ENCODE data around the gene FAM184A.
"Not testable (repeated sequence)": the region's sequence is repeated elsewhere in the genome, so short reads cannot be mapped to it uniquely, and the experiment has no call there.

The FAM184A gene, protein sequence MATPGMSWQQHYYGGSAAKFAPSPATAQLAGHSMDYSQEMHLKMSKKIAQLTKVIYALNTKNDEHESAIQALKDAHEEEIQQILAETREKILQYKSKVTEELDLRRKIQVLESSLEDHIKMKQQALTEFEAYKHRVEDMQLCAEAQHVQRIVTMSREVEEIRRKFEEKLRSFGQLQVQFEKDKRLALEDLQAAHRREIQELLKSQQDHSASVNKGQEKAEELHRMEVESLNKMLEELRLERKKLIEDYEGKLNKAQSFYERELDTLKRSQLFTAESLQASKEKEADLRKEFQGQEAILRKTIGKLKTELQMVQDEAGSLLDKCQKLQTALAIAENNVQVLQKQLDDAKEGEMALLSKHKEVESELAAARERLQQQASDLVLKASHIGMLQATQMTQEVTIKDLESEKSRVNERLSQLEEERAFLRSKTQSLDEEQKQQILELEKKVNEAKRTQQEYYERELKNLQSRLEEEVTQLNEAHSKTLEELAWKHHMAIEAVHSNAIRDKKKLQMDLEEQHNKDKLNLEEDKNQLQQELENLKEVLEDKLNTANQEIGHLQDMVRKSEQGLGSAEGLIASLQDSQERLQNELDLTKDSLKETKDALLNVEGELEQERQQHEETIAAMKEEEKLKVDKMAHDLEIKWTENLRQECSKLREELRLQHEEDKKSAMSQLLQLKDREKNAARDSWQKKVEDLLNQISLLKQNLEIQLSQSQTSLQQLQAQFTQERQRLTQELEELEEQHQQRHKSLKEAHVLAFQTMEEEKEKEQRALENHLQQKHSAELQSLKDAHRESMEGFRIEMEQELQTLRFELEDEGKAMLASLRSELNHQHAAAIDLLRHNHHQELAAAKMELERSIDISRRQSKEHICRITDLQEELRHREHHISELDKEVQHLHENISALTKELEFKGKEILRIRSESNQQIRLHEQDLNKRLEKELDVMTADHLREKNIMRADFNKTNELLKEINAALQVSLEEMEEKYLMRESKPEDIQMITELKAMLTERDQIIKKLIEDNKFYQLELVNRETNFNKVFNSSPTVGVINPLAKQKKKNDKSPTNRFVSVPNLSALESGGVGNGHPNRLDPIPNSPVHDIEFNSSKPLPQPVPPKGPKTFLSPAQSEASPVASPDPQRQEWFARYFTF

DNA sequence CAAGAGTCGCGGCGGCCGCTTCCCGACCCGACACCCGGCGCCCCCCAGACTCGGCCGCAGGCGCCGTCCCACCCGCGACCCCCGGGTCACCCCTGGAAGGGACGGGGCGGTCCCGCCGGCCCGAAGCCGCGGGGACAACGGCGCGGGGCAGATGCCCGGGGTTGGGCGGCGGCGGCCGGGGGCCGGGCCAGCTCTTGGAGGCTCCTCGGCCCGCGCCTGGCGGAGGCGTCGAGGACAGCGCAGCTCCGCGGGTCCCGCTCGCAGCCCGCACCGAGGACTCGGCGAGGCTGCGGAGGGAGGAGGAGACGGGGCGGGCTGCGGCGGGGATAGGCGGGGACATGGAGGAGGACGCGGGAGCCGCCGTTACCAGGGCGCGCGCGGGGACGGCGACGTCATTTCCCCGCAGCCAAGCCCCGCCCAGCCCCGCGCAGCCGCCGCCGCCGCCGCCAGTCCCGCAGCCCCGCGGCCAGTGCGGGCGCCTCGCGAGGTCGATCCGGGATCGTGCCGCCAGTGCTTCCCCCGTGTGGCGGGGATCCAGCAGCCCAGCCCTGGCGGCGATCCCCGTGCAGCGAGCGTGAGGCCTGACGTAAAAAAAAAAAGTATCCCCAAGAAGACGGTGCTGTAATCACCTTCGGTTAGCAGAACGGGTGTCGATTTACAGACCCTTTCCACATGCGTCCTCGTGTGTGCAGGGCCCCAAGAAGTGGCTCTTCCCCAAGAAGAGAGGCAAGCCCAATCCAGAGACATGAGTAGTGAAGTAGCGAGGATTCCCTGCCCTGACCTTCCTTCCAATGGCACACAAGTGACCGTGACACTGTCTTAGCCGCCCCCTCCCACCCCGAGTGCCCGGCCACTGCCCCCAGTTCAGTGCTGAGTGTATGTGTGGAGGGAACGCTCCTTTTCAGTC lies at the start of gene FAM184A:
Gene FAM184A (minus strand): TSS at position 289 of the 907 bp plus-strand sequence. CDS start 365 bp downstream, outside the sequence.
- peak in 1 of 2 donors; percentile 42 for DNase-seq (ENCODE audit: extremely low read depth in 1 of 2, low read depth in 1 of 2)

DNA sequence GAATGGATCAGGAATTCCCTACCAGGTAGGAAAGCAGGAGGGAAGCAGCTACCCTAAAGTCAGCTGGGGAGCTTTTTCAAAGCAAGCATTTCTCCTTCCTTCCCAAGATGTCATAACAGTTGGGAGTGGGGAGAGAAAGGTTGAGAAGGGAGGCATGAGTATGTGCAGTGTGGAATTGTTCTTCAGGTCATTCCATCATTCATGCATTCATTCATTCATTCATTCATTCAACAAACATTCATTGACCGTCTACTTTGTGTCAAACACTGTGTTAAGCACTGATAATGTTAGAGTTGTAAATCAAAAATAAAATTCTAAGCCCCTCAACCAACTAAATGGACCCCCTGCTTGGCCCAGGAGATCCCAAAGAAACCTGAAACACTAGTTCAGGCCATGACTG lies 49.2 kb upstream of the FAM184A start:
- no peak for DNase-seq (ENCODE audit: extremely low read depth in 1 of 2, low read depth in 1 of 2)

- no peak for DNase-seq (ENCODE audit: extremely low read depth in 1 of 2, low read depth in 1 of 2)
Measured at GRCh38 chr6:119126826-119127225, 48.4 kb upstream of the FAM184A start.

DNA sequence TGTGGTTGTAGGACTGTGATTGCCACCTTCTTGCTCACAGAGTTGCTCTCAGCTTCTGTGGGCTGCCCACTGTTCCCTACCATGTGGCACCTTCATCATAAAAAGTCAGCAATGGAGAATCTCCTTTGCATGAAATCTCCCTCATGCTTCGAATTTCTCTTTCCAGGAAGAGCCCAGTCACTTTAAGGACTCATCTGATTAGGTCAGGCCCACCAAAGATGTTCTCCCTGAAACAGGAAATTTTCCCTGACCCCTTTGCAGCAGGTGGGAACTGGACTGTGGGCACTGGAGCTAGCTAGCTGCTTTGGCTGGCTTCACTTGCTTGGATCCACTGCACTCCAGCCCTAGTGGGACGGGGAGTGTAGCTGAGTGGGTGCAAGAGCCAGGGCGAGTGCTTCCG lies 47.7 kb upstream of the FAM184A start:
- DNase-seq (ENCODE audit: extremely low read depth in 1 of 2, low read depth in 1 of 2), result no peak

DNA sequence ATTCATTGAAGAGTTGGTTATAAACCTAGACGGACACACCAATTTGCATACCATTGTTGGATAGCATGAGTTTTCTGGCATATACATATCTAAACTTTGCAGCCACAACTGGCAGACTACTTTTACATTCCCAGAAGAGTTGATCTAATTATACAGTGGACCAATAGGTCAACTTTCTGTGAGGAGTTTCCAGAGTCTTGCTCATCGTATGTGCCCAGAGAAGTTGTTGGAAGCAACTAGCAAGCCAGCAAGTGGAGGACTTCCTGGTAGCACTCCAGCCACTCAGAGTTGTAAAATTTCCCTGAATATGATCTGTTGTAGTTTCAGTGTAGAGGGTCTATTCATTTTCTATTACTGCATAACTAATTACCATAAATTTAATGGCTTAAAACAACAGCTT lies 47.1 kb upstream of the FAM184A start:
- no peak for DNase-seq (ENCODE audit: extremely low read depth in 1 of 2, low read depth in 1 of 2)

GRCh38 chr6:119124079-119124824 lies 45.8 kb upstream of the FAM184A start:
- no peak for DNase-seq (ENCODE audit: extremely low read depth in 1 of 2, low read depth in 1 of 2)

DNA sequence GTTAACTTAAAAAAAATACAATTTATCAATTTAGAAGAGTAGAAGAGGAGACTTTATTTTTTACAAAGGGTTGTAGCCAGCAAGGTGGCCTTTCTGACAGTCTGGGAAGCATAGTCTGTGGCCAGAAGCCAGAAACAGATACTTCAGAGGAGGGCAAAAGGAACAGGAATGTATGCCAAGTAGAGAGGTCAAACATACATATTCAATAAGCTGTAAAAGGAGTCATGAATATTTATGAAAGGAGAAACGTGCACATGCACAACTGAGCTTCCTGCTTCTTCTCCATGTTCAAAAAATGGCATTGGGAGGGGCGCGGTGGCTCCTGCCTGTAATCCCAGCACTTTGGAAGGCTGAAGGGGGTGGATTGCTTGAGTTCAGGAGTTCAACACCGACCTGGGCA lies 43.9 kb upstream of the FAM184A start:
- no peak for DNase-seq (ENCODE audit: extremely low read depth in 1 of 2, low read depth in 1 of 2)

DNA sequence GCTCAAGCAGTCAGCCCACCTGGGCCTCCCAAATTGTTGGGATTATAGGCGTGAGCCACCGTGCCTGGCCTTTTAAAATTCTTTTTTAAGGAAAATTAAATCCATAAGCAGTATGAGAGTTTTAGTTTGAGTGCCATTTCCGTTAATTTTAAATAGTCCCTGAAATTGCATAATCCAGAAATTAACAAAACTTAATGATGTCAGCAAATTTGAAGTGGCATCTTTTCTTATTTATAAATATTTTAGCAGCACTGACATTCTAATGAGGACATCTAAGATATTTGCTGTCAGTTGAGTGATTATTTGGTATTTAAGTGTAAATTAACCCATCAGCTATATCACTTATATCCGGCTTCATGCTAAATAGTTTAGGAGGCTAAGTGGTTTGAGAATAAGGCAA lies 42.9 kb upstream of the FAM184A start:
- DNase-seq (ENCODE audit: extremely low read depth in 1 of 2, low read depth in 1 of 2), result no peak

DNA sequence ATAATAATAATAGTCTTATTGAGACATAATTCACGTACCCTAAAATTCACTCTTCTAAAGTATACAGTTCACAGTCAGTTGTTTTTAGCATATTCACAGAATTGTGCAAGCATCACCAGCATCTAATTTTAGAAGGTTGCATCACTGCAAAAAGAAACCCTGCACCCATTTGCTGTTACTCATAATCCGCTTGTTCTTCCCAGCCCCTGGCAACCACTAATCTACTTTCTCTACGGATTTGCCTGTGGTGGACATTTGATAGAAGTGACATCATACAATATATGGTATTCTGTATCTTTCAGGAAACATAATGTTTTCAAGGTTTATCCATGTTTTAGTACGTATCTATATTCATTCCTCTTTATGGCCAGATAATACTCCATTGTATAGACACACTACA lies 41.5 kb upstream of the FAM184A start:
- no peak for DNase-seq (ENCODE audit: extremely low read depth in 1 of 2, low read depth in 1 of 2)

GRCh38 chr6:119119062-119119461 lies 40.6 kb upstream of the FAM184A start:
- not testable (repeated sequence) for DNase-seq (ENCODE audit: extremely low read depth in 1 of 2, low read depth in 1 of 2)

- no peak for DNase-seq (ENCODE audit: extremely low read depth in 1 of 2, low read depth in 1 of 2)
Measured at GRCh38 chr6:119116712-119117281, 38.3 kb upstream of the FAM184A start.

- DNase-seq (ENCODE audit: extremely low read depth in 1 of 2, low read depth in 1 of 2), result no peak
Measured at GRCh38 chr6:119113961-119114360, 35.5 kb upstream of the FAM184A start.

GRCh38 chr6:119112812-119113530 lies 34.5 kb upstream of the FAM184A start:
- no peak for DNase-seq (ENCODE audit: extremely low read depth in 1 of 2, low read depth in 1 of 2)

GRCh38 chr6:119110601-119111548 lies 32.4 kb upstream of the FAM184A start:
- DNase-seq (ENCODE audit: extremely low read depth in 1 of 2, low read depth in 1 of 2), result peak in 1 of 2 donors; percentile 5

DNA sequence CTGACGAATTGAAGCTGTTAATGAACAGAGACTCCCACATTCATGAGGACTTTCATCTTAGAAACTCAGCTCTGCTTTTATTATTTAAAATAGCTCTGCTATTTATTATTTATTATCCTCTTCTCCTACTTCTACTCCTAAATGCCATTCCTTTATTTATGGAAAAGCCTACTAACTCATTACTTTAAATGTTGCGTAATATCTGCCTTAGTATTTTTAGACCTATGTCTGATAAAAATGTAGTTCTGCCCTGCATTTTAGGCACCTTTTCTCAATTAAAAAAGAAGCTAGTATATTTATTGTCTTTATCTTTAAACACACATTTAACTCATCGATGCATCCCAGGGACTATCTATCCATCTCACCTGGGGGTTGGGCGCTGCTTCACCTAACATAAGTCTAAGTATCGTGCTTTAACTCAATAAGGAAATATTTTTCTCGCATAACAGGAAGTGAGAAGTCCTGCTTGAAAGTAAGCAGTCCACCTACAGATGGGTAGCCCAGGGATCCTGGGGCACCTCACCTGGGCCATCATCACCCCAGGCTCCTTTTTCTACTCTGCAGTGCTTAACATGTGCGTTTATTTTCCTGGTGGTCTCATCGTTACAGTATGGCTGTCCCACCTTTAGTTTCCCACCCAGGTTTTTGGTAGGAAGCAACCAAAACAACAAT lies 31.3 kb upstream of the FAM184A start:
- DNase-seq (ENCODE audit: extremely low read depth in 1 of 2, low read depth in 1 of 2), result no peak

DNA sequence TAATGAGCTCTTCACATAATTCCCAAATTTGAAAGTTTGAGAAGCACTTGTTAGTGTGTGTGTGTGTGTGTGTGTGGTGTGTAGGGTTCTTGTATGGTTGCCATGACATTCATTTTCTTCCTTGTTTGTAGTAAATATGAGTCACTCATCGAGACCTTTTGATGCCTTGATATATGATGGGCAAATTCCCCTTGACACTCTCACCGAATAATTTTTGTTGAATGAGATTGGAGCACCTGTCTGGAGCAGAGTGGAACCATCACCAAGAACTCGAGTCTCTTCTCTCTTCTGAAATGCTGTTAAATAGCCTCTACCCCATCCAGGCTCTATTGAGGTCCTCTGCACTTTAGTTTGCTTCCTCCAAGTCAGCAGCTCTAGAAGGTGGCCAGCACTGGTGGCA lies 29.6 kb upstream of the FAM184A start:
- no peak for DNase-seq (ENCODE audit: extremely low read depth in 1 of 2, low read depth in 1 of 2)

DNA sequence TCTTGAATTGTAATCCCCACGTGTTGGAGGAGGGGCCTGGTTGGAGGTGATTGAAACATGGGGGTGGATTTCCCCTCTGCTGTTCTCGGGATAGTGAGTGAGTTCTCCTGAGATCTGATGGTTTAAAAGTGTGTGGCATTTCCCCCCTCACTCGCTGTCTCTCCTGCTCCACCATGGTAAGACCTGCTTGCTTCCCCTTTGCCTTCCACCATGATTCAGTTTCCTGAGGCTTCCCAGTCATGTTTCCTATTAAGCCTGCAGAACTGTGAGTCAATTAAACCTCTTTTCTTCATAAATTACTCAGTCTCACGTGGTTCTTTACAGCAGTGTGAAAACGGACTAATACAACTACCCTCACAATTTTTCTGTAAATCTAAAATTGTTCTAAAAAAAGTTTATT lies 26.8 kb upstream of the FAM184A start:
- DNase-seq (ENCODE audit: extremely low read depth in 1 of 2, low read depth in 1 of 2), result no peak
